ENCODE results near the gene DENND4C. TPM values are rescaled to one million over a fixed set of nuclear protein-coding genes. Genes with fewer than 3 reads are reported as not detected.

The DENND4C gene
- polyA plus RNA-seq, 1 of the 3 experiments (the other 2 are of a cell fraction), result 7.5 TPM

GRCh38 chr9:19284729-19285128, 54.2 kb downstream of the DENND4C start:
- DNase-seq, result no peak
- H3K4me1 ChIP-seq (ENCODE audit: control insufficient read depth in 1 of 2, insufficient read depth in 2 of 2, low read depth in 1 of 2, low read length in 1 of 2), result no peaks in the 10 kb centered on the region
- ChIA-PET POLR2A (no interaction called here), CTCF (interaction anchor here (1.8 kb wide), 1 partner anchor 12 kb away, joined by 6 read pairs; no protein-coding TSS in a partner anchor)
- no peaks in the 10 kb centered on the region for H3K9me3 ChIP-seq
- no peak overlapping the region for H3K4me3 ChIP-seq (ENCODE audit: low read depth in 2 of 2, low read length in 1 of 2)
- H3K27ac ChIP-seq (ENCODE audit: low read depth in 2 of 2, low read length in 1 of 2), result no peak overlapping the region; a peak in 1 of 4 replicates
- no peak overlapping the region for H3K9ac ChIP-seq
- peaks cover 3% of the 10 kb centered on the region for H3F3A ChIP-seq (replicated peaks; ENCODE audit: insufficient read depth)
- H3K4me2 ChIP-seq, result no peak overlapping the region
- H3K79me2 ChIP-seq (ENCODE audit: insufficient read depth), result peaks cover 37% of the 10 kb centered on the region
- H3K9me2 ChIP-seq, result no peaks in the 10 kb centered on the region
- H3K36me3 ChIP-seq (replicated peaks in 1 of 2; ENCODE audit: control insufficient read depth in 1 of 2, insufficient read depth in 2 of 2, low read length in 1 of 2), result peaks cover 4 to 5% of the 10 kb centered on the region in 2 experiments
- H2AFZ ChIP-seq (ENCODE audit: low read depth), result no peak overlapping the region
- H3K27me3 ChIP-seq (ENCODE audit: insufficient read depth), result no peaks in the 10 kb centered on the region
- peaks cover 13% of the 10 kb centered on the region; the same call in 1 of the 2 replicates for H4K20me1 ChIP-seq (ENCODE audit: insufficient read depth)
- 82% methylated on average over 3 of the region's 3 CpGs for WGBS (ENCODE audit: low lambda C conversion rate)
- no peak for TF ChIP-seq YY1 (IDR thresholded peaks at IDR 0.05; ENCODE audit: low read depth)

- no peak overlapping the region for H3K9ac ChIP-seq
- no peaks in the 10 kb centered on the region for H3K4me1 ChIP-seq (ENCODE audit: control insufficient read depth in 1 of 2, insufficient read depth in 2 of 2, low read depth in 1 of 2, low read length in 1 of 2)
- H3K27me3 ChIP-seq (ENCODE audit: insufficient read depth), result no peaks in the 10 kb centered on the region
- DNase-seq, result no peak
- H3K9me3 ChIP-seq, result no peaks in the 10 kb centered on the region
- H2AFZ ChIP-seq (ENCODE audit: low read depth), result no peak overlapping the region
- TF ChIP-seq FOXM1 (IDR thresholded peaks at IDR 0.05; ENCODE audit: low read depth), result no peak
- H3K4me2 ChIP-seq, result no peak overlapping the region
- H3K4me3 ChIP-seq (ENCODE audit: low read depth in 2 of 2, low read length in 1 of 2), result no peak overlapping the region
- H3K27ac ChIP-seq (ENCODE audit: low read depth in 2 of 2, low read length in 1 of 2), result no peak overlapping the region
- ChIA-PET POLR2A (no interaction called here), CTCF (no interaction called here)
- 79% methylated on average over 5 of the region's 5 CpGs for WGBS (ENCODE audit: low lambda C conversion rate)
- peaks cover 3% of the 10 kb centered on the region for H3F3A ChIP-seq (replicated peaks; ENCODE audit: insufficient read depth)
- H3K9me2 ChIP-seq, result no peaks in the 10 kb centered on the region
- H4K20me1 ChIP-seq (ENCODE audit: insufficient read depth), result peaks cover 13% of the 10 kb centered on the region; the same call in 1 of the 2 replicates
- H3K79me2 ChIP-seq (ENCODE audit: insufficient read depth), result peaks cover 29% of the 10 kb centered on the region
- H3K36me3 ChIP-seq (replicated peaks in 1 of 2; ENCODE audit: control insufficient read depth in 1 of 2, insufficient read depth in 2 of 2, low read length in 1 of 2), result peaks cover 8 to 15% of the 10 kb centered on the region in 2 experiments
Measured at GRCh38 chr9:19286634-19287188, 56.2 kb downstream of the DENND4C start.

GRCh38 chr9:19288081-19288480, 57.6 kb downstream of the DENND4C start:
- WGBS (ENCODE audit: low lambda C conversion rate), result 98% methylated on average over 2 of the region's 2 CpGs
- ChIA-PET CTCF (interaction anchor here (0.6 kb wide), 1 partner anchor 25 kb away, joined by 3 read pairs; no protein-coding TSS in a partner anchor), POLR2A (no interaction called here)
- no peak overlapping the region for H3K27ac ChIP-seq (ENCODE audit: low read depth in 2 of 2, low read length in 1 of 2)
- H3K9me3 ChIP-seq, result no peaks in the 10 kb centered on the region
- no peak overlapping the region for H3K4me2 ChIP-seq
- H3K9me2 ChIP-seq, result no peaks in the 10 kb centered on the region
- H3F3A ChIP-seq (replicated peaks; ENCODE audit: insufficient read depth), result peaks cover 3% of the 10 kb centered on the region
- no peak for DNase-seq
- no peaks in the 10 kb centered on the region for H3K27me3 ChIP-seq (ENCODE audit: insufficient read depth)
- peaks cover 22% of the 10 kb centered on the region for H3K79me2 ChIP-seq (ENCODE audit: insufficient read depth)
- H3K36me3 ChIP-seq (replicated peaks in 1 of 2; ENCODE audit: control insufficient read depth in 1 of 2, insufficient read depth in 2 of 2, low read length in 1 of 2), result peaks cover 11 to 20% of the 10 kb centered on the region in 2 experiments
- no peak overlapping the region for H3K9ac ChIP-seq
- H3K4me3 ChIP-seq (ENCODE audit: low read depth in 2 of 2, low read length in 1 of 2), result no peak overlapping the region
- no peaks in the 10 kb centered on the region for H3K4me1 ChIP-seq (ENCODE audit: control insufficient read depth in 1 of 2, insufficient read depth in 2 of 2, low read depth in 1 of 2, low read length in 1 of 2)
- H2AFZ ChIP-seq (ENCODE audit: low read depth), result no peak overlapping the region
- TF ChIP-seq FOXJ3 (CRISPR knock-in tag; IDR thresholded peaks at IDR 0.05), result no peak
- no peak for TF ChIP-seq JUND (IDR thresholded peaks at IDR 0.05)
- TF ChIP-seq TCF12 (IDR thresholded peaks at IDR 0.05), result no peak
- TF ChIP-seq, protein P1, sequence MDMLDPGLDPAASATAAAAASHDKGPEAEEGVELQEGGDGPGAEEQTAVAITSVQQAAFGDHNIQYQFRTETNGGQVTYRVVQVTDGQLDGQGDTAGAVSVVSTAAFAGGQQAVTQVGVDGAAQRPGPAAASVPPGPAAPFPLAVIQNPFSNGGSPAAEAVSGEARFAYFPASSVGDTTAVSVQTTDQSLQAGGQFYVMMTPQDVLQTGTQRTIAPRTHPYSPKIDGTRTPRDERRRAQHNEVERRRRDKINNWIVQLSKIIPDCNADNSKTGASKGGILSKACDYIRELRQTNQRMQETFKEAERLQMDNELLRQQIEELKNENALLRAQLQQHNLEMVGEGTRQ (IDR thresholded peaks at IDR 0.05; ENCODE audit: borderline replicate concordance, low read depth, low read length), result no peak
- no peak for TF ChIP-seq GABPA (IDR thresholded peaks at IDR 0.05; ENCODE audit: low read depth)
- no peak for TF ChIP-seq ELF1 (IDR thresholded peaks at IDR 0.05)
- TF ChIP-seq MXI1 (IDR thresholded peaks at IDR 0.05; ENCODE audit: low read depth, low read length), result no peak
- TF ChIP-seq EZH2phosphoT487 (IDR thresholded peaks at IDR 0.05; ENCODE audit: borderline replicate concordance, low read depth), result no peak
- peaks cover 13% of the 10 kb centered on the region; the same call in 1 of the 2 replicates for H4K20me1 ChIP-seq (ENCODE audit: insufficient read depth)

Measured in SK-N-SH (cell line).